Neuron (in vitro differentiated cells): ENCODE data around the gene L3MBTL1.

Experiments
- H2AFZ ChIP-seq: one replicate; pipeline ENCODE4 v1.6.1; 2013; ENCODE audit warnings: low read depth, mild to moderate bottlenecking, inconsistent platforms, low read length, moderate library complexity
- H3K27me3 ChIP-seq: one replicate; pipeline ENCODE4 v1.6.1; 2013; ENCODE audit warnings: low read length; ENCODE audit not compliant: insufficient read depth
- H3K36me3 ChIP-seq: one replicate; pipeline ENCODE4 v1.6.1; 2013; ENCODE audit warnings: low read length; ENCODE audit not compliant: insufficient read depth
- H3K4me1 ChIP-seq: one replicate; pipeline ENCODE4 v1.6.1; 2013; ENCODE audit warnings: low read length; ENCODE audit not compliant: insufficient read depth
- H3K4me3 ChIP-seq: 2 replicates; pipeline ENCODE4 v1.5.1; 2013; ENCODE audit warnings: mild to moderate bottlenecking, low read length, moderate library complexity
- H3K9me3 ChIP-seq: one replicate; pipeline ENCODE4 v1.6.1; 2013; ENCODE audit warnings: low read length

The L3MBTL1 gene

DNA sequence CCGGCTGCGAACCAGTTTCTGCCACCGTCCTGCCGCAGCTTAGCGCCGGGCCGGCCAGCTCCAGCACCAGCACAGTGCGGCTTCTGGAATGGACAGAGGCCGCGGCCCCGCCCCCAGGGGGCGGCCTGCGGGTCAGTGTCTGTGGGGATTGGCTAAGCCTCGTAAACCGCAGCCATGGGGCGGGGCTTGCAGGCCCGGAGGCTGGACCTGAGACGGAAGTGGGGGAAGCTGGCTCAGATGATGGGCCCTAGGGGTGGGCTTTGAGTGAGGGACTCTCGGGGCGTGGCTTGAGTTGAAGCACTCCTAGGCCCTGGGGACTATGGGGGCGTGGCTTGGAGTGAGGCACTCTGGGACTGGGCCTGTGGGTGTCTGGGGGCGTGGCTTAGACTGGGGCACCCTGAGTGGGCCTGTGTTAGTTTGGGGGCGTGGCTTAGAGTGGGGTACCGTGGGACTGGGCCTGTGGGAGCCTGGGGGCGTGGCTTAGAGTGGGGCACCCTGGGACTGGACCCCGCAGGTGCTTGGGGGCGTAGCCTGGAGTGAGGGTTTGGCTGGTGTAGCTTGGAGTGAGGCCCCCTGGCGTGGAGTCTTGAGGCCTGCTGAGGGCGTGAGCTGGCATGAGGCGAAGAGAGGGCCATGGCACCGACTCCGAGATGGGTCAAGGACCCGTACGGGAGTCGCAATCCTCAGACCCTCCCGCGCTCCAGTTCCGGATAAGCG lies 6.6 kb downstream of the L3MBTL1 start:
- H3K27me3 ChIP-seq: no peaks in the 10 kb centered on the region
- H3K36me3 ChIP-seq: no peaks in the 10 kb centered on the region
- peak overlapping the region; percentile 80 for H3K4me3 ChIP-seq
- H3K4me1 ChIP-seq: peaks cover 14% of the 10 kb centered on the region
- no peak overlapping the region for H2AFZ ChIP-seq
- no peaks in the 10 kb centered on the region for H3K9me3 ChIP-seq

- H3K4me3 ChIP-seq: peak overlapping the region; percentile 80
- H2AFZ ChIP-seq: no peak overlapping the region
- no peaks in the 10 kb centered on the region for H3K36me3 ChIP-seq
- H3K27me3 ChIP-seq: no peaks in the 10 kb centered on the region
- peaks cover 14% of the 10 kb centered on the region for H3K4me1 ChIP-seq
- peaks cover 1% of the 10 kb centered on the region for H3K9me3 ChIP-seq
These were observed 7.1 kb downstream of the L3MBTL1 start for GRCh38 chr20:43514648-43514999.

DNA sequence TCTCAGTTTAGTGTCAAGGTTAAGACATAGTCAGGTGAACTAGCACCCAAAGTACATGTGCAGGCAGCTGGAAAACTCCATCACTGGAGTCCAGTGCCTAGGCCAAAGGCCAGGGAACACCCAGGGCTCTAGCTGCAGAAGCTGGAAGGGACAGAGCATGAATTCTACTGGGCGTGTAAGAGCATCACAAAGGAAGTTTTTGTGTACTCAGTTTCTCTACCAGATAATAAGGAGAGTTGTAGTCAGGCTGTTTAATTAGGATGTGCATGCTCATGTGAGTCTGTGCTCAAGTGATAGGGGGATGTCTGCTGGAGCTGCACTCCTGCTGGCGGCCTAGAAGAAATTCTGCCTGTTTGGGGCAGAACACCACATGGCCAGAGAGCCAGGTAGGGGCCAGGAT lies 8.1 kb downstream of the L3MBTL1 start:
- Histone ChIP-seq H3K27me3 (no peaks in the 10 kb centered on the region), H3K9me3 (peaks cover 1% of the 10 kb centered on the region), H3K4me3 (peak overlapping the region; percentile 80), H2AFZ (no peak overlapping the region), H3K36me3 (no peaks in the 10 kb centered on the region), H3K4me1 (peaks cover 14% of the 10 kb centered on the region)

DNA sequence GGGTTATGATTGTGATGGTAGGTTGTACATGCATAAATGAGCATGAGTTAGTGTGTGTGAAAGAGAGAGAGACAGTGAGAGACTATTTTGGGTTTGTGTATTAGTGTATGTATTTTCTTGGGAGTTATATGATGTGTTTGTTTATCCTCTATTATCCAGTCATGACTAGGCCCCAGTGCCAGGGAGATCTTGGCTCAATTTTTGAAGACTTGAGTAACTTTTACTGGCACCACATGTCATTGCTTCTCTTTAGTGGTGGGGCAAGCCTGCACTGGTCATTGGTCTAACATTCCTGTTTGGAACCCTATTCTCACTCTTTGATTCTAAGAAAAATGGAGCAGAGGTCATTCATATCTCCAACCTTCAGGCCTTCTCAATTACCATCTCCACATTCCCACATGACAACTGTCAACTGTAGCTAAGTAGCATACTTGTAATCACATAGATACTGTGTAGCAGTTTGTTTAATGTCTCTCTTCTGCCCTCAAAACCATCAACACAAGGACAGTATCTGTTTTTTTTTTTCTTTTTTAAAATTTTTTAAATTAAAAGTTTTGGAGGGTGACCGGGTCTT lies 8.8 kb downstream of the L3MBTL1 start:
- Histone ChIP-seq H3K27me3 (no peaks in the 10 kb centered on the region), H3K4me3 (no peak overlapping the region), H2AFZ (no peak overlapping the region), H3K9me3 (peaks cover 1% of the 10 kb centered on the region), H3K36me3 (no peaks in the 10 kb centered on the region), H3K4me1 (peaks cover 14% of the 10 kb centered on the region)

GRCh38 chr20:43520074-43520630 lies 12.7 kb downstream of the L3MBTL1 start:
- H3K9me3 ChIP-seq: peaks cover 1% of the 10 kb centered on the region
- H3K36me3 ChIP-seq: no peaks in the 10 kb centered on the region
- no peaks in the 10 kb centered on the region for H3K27me3 ChIP-seq
- H3K4me3 ChIP-seq: no peak overlapping the region
- H3K4me1 ChIP-seq: peaks cover 8% of the 10 kb centered on the region
- H2AFZ ChIP-seq: no peak overlapping the region

DNA sequence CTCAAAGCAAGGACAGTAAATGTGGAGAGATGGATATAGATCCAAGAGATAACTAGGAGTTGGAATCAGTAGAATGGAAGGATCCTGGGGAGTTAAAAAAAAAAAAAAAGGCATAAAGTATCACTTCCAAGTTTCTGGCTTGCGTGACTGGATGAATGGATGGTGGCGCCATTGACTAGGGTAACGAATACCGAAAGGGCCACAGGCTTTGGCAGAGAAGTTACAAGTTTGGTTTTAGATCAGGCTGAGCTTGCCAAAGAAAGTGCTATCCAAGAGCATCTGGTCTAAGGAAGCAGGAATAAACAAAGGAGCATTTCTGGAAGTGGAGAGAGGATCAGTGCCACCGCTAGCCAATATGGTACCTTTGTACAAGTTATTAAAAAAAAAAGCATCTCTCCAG lies 17.5 kb downstream of the L3MBTL1 start:
- Histone ChIP-seq H3K9me3 (no peaks in the 10 kb centered on the region), H3K4me1 (no peaks in the 10 kb centered on the region), H2AFZ (no peak overlapping the region), H3K27me3 (no peaks in the 10 kb centered on the region), H3K4me3 (no peak overlapping the region), H3K36me3 (no peaks in the 10 kb centered on the region)

- H3K4me3 ChIP-seq: no peak overlapping the region
- no peak overlapping the region for H2AFZ ChIP-seq
- H3K9me3 ChIP-seq: no peaks in the 10 kb centered on the region
- no peaks in the 10 kb centered on the region for H3K27me3 ChIP-seq
- peaks cover 3% of the 10 kb centered on the region for H3K36me3 ChIP-seq
- H3K4me1 ChIP-seq: no peaks in the 10 kb centered on the region
These were observed 20.9 kb downstream of the L3MBTL1 start for GRCh38 chr20:43528258-43528875.

DNA sequence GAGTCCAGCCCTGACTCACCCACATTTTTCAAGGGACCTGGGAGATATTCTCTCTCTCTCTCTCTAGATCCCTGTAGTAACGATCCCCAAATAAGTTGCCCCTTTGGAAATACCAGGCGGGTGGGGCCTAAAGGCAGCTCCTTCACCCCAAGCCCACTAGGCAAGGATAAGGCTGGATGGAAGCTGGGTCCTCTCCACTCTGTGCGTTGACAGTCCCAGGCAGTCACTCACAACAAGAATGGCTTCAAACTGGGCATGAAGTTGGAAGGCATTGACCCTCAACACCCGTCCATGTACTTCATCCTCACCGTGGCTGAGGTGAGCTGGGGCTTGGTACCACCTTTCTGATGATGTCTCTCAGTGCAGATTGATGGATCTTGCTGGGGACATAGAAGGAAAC lies 21.6 kb downstream of the L3MBTL1 start:
- Histone ChIP-seq H3K9me3 (no peaks in the 10 kb centered on the region), H2AFZ (no peak overlapping the region), H3K27me3 (no peaks in the 10 kb centered on the region), H3K4me3 (no peak overlapping the region), H3K36me3 (peaks cover 3% of the 10 kb centered on the region), H3K4me1 (no peaks in the 10 kb centered on the region)

- no peak overlapping the region for H2AFZ ChIP-seq
- no peaks in the 10 kb centered on the region for H3K9me3 ChIP-seq
- H3K27me3 ChIP-seq: no peaks in the 10 kb centered on the region
- no peaks in the 10 kb centered on the region for H3K4me1 ChIP-seq
- peaks cover 3% of the 10 kb centered on the region for H3K36me3 ChIP-seq
- no peak overlapping the region for H3K4me3 ChIP-seq
These were observed 22.1 kb downstream of the L3MBTL1 start for GRCh38 chr20:43529457-43530153.

- H3K4me3 ChIP-seq: no peak overlapping the region
These were observed 23.0 kb downstream of the L3MBTL1 start for GRCh38 chr20:43530321-43531090.

GRCh38 chr20:43531091-43531443 lies 23.6 kb downstream of the L3MBTL1 start:
- Histone ChIP-seq H3K36me3 (peaks cover 3% of the 10 kb centered on the region), H3K9me3 (no peaks in the 10 kb centered on the region), H2AFZ (no peak overlapping the region), H3K4me3 (no peak overlapping the region), H3K4me1 (no peaks in the 10 kb centered on the region), H3K27me3 (no peaks in the 10 kb centered on the region)

More at GRCh38 chr20:43530321-43531090, 23.0 kb downstream of the L3MBTL1 start:
- Histone ChIP-seq H3K27me3 (no peaks in the 10 kb centered on the region), H3K36me3 (peaks cover 3% of the 10 kb centered on the region), H3K4me1 (no peaks in the 10 kb centered on the region), H3K9me3 (no peaks in the 10 kb centered on the region), H2AFZ (no peak overlapping the region)

DNA sequence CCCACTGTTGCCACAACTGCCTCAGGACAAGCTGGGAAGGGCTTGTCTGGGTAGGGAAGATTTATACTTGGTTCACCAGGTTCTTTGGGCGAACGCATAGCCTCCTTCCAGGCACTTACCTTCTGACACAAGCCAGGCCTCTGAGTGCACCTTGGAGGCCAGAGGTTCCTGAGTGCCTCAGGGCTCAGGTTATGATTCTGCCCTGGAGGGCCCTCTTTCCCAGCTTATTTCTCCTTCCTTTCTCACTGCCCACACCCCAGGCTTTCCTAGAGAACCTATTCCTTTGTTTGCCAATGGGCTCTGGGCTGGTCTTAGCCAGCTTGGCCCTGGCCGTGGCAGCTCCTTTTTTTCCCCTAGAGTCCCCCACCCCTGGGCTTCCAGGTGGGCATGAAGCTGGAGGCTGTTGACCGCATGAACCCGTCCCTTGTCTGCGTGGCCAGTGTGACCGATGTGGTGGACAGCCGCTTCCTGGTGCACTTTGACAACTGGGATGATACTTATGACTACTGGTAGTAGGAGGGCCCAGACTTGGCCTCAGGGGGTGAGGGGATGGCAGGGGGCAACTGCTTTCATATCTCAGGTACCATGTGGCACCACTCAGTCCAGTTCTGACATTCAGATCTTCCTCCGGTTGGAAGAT lies 25.0 kb downstream of the L3MBTL1 start:
- Histone ChIP-seq H3K27me3 (no peaks in the 10 kb centered on the region), H3K9me3 (no peaks in the 10 kb centered on the region), H3K4me3 (no peak overlapping the region), H3K36me3 (peaks cover 3% of the 10 kb centered on the region), H2AFZ (no peak overlapping the region), H3K4me1 (no peaks in the 10 kb centered on the region)
